Neural cell (in vitro differentiated cells): ENCODE data around the gene SLC15A4. TPM values are rescaled to one million over a fixed set of nuclear protein-coding genes. Genes with fewer than 3 reads are reported as not detected.

Experiments
- H2AFZ ChIP-seq: fragments of 200-600, 300-800 bp; sonication (generic), shearing (Covaris generic); 2 replicates; pipeline ENCODE4 v1.6.0; 2014; ENCODE audit warnings: low read depth, mild to moderate bottlenecking, antibody characterized with exemption, low read length, moderate library complexity
- H3F3A ChIP-seq: fragments of 200-600 bp; shearing (Covaris generic); 2 replicates; pipeline ENCODE4 v1.6.1; 2016; ENCODE audit warnings: mild to moderate bottlenecking, moderate library complexity, mixed read lengths, antibody characterized with exemption, low read length; ENCODE audit not compliant: insufficient read depth, poor library complexity, severe bottlenecking
- H3K27ac ChIP-seq: fragments of 200-600, 300-800 bp; sonication (generic), shearing (Covaris generic); 2 replicates; pipeline ENCODE4 v1.5.1; 2014; ENCODE audit warnings: mild to moderate bottlenecking, low read length, moderate library complexity
- H3K27me3 ChIP-seq: fragments of 300-800, 200-600 bp; sonication (generic), shearing (Covaris generic); 2 replicates; pipeline ENCODE4 v1.6.0; 2014; ENCODE audit warnings: mild to moderate bottlenecking, low read depth, low read length, moderate library complexity; ENCODE audit not compliant: insufficient read depth
- H3K36me3 ChIP-seq: fragments of 300-800, 200-600 bp; sonication (generic), shearing (Covaris generic); 2 replicates; pipeline ENCODE4 v1.5.1; 2014; ENCODE audit warnings: mild to moderate bottlenecking, antibody characterized with exemption, low read length, moderate library complexity; ENCODE audit not compliant: insufficient read depth
- H3K4me2 ChIP-seq: fragments of 300-800, 200-600 bp; sonication (generic), shearing (Covaris generic); 2 replicates; pipeline ENCODE4 v1.6.0; 2014; ENCODE audit warnings: mild to moderate bottlenecking, low read length
- H3K4me3 ChIP-seq: fragments of 300-800, 200-600 bp; sonication (generic), shearing (Covaris generic); 2 replicates; pipeline ENCODE4 v1.5.1; 2014; ENCODE audit warnings: mild to moderate bottlenecking, low read length, moderate library complexity
- H3K79me2 ChIP-seq: fragments of 200-600 bp; shearing (Covaris generic); replicated peaks from 2 replicates; pipeline ENCODE4 v1.6.0; 2014; ENCODE audit warnings: mild to moderate bottlenecking, low read length, moderate library complexity; ENCODE audit not compliant: insufficient read depth
- H3K9ac ChIP-seq: fragments of 300-800, 200-600 bp; sonication (generic), shearing (Covaris generic); 2 replicates; pipeline ENCODE4 v1.6.1; 2016; ENCODE audit warnings: mild to moderate bottlenecking, low read length, mixed read lengths
- H3K9me2 ChIP-seq: fragments of 200-600 bp; shearing (Covaris generic); 2 replicates; pipeline ENCODE4 v1.6.1; 2016; ENCODE audit warnings: mild to moderate bottlenecking, low read length, mixed read lengths; ENCODE audit not compliant: insufficient read depth
- H3K9me3 ChIP-seq: fragments of 200-600, 300-800 bp; sonication (generic), shearing (Covaris generic); 2 replicates; pipeline ENCODE4 v1.6.1; 2016; ENCODE audit warnings: mild to moderate bottlenecking, mixed run types, low read length, moderate library complexity, mixed read lengths
- H4K20me1 ChIP-seq: fragments of 200-600 bp; shearing (Covaris generic); 2 replicates; pipeline ENCODE4 v1.6.1; 2016; ENCODE audit warnings: mild to moderate bottlenecking, mixed run types; ENCODE audit not compliant: insufficient read depth
- EP300 ChIP-seq: fragments of 450-650 bp; conservative IDR thresholded peaks from 2 replicates; pipeline ENCODE4 v1.6.1; 2014; ENCODE audit warnings: antibody characterized with exemption, mild to moderate bottlenecking, moderate library complexity; ENCODE audit not compliant: poor library complexity, severe bottlenecking
- EZH2 ChIP-seq: fragments of 200-600, 300-800 bp; shearing (Covaris generic), sonication (generic); IDR thresholded peaks from 2 replicates; pipeline ENCODE4 v1.6.1; 2014; ENCODE audit warnings: antibody characterized with exemption, low read length, borderline replicate concordance, mild to moderate bottlenecking; ENCODE audit not compliant: insufficient read depth, poor library complexity, severe bottlenecking
- MXI1 ChIP-seq: fragments of 450-650 bp; conservative IDR thresholded peaks from 2 replicates; pipeline ENCODE4 v1.6.1; 2014; ENCODE audit warnings: antibody characterized with exemption, mild to moderate bottlenecking; ENCODE audit not compliant: poor library complexity, severe bottlenecking
- POLR2AphosphoS5 ChIP-seq: IDR thresholded peaks from 2 replicates; pipeline ENCODE4 v1.6.1; 2012
- RAD21 ChIP-seq: fragments of 450-650 bp; conservative IDR thresholded peaks from 2 replicates; pipeline ENCODE4 v1.6.1; 2014; ENCODE audit warnings: antibody characterized with exemption, mild to moderate bottlenecking, moderate library complexity
- SMC3 ChIP-seq: fragments of 450-650 bp; conservative IDR thresholded peaks from 2 replicates; pipeline ENCODE4 v1.6.1; 2014; ENCODE audit warnings: antibody characterized with exemption, mild to moderate bottlenecking, moderate library complexity; ENCODE audit not compliant: poor library complexity
- TAF1 ChIP-seq: IDR thresholded peaks from 2 replicates; pipeline ENCODE4 v1.6.1; 2012; ENCODE audit warnings: low read depth
- polyA plus RNA-seq: library from polyadenylated mRNA; depleted of rRNA; stranded (reverse); fragments of >200 nt; gene quantifications from 2 replicates; pipeline ENCODE4 v1.2.3, GENCODE V29; 2014
- TF ChIP-seq, protein P1 (sequence below): fragments of 450-650 bp; IDR thresholded peaks from 2 replicates; pipeline ENCODE4 v1.5.1; 2014; ENCODE audit warnings: antibody characterized with exemption, mild to moderate bottlenecking, moderate library complexity; ENCODE audit not compliant: poor library complexity, severe bottlenecking
- TF ChIP-seq, protein P2 (sequence below): IDR thresholded peaks from 2 replicates; pipeline ENCODE4 v1.6.1; 2012; ENCODE audit warnings: borderline replicate concordance

The SLC15A4 gene
- polyA plus RNA-seq, 1 donor from 2014 or later = 34.7 TPM

DNA sequence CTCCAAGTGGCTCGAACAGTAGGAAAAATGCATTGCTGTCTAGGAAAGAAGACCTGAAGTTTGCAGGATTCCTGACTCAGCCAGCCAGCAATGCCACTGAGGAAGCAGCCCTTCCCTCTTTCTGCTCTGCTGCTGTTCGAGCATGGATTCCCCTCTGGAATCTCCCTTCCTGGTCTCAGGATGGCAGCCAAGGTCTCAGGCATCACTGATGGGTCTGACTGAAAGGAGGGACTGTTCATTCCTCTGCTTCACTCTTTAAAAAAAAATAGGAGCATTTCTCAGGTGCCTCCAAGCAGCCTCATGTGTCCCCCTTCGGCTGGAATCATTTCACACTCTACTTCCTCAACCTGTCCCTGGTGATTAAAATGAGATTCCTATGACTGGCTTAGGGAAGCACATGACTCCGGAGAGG is 62.4 kb downstream of the SLC15A4 start:
- no peaks in the 10 kb centered on the region for H4K20me1 ChIP-seq
- no peaks in the 10 kb centered on the region for H3K9me2 ChIP-seq
- H3K4me2 ChIP-seq = no peak overlapping the region
- no peak overlapping the region for H3K9ac ChIP-seq
- no peaks in the 10 kb centered on the region for H3K27me3 ChIP-seq
- no peaks in the 10 kb centered on the region for H3K9me3 ChIP-seq
- no peak overlapping the region for H2AFZ ChIP-seq
- no peak overlapping the region for H3K4me3 ChIP-seq
- TF ChIP-seq RAD21 (no peak), MXI1 (no peak), SMC3 (no peak), EZH2 (no peak), TAF1 (no peak)
- TF ChIP-seq, protein P1, sequence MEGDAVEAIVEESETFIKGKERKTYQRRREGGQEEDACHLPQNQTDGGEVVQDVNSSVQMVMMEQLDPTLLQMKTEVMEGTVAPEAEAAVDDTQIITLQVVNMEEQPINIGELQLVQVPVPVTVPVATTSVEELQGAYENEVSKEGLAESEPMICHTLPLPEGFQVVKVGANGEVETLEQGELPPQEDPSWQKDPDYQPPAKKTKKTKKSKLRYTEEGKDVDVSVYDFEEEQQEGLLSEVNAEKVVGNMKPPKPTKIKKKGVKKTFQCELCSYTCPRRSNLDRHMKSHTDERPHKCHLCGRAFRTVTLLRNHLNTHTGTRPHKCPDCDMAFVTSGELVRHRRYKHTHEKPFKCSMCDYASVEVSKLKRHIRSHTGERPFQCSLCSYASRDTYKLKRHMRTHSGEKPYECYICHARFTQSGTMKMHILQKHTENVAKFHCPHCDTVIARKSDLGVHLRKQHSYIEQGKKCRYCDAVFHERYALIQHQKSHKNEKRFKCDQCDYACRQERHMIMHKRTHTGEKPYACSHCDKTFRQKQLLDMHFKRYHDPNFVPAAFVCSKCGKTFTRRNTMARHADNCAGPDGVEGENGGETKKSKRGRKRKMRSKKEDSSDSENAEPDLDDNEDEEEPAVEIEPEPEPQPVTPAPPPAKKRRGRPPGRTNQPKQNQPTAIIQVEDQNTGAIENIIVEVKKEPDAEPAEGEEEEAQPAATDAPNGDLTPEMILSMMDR = no peak
- TF ChIP-seq, protein P2, sequence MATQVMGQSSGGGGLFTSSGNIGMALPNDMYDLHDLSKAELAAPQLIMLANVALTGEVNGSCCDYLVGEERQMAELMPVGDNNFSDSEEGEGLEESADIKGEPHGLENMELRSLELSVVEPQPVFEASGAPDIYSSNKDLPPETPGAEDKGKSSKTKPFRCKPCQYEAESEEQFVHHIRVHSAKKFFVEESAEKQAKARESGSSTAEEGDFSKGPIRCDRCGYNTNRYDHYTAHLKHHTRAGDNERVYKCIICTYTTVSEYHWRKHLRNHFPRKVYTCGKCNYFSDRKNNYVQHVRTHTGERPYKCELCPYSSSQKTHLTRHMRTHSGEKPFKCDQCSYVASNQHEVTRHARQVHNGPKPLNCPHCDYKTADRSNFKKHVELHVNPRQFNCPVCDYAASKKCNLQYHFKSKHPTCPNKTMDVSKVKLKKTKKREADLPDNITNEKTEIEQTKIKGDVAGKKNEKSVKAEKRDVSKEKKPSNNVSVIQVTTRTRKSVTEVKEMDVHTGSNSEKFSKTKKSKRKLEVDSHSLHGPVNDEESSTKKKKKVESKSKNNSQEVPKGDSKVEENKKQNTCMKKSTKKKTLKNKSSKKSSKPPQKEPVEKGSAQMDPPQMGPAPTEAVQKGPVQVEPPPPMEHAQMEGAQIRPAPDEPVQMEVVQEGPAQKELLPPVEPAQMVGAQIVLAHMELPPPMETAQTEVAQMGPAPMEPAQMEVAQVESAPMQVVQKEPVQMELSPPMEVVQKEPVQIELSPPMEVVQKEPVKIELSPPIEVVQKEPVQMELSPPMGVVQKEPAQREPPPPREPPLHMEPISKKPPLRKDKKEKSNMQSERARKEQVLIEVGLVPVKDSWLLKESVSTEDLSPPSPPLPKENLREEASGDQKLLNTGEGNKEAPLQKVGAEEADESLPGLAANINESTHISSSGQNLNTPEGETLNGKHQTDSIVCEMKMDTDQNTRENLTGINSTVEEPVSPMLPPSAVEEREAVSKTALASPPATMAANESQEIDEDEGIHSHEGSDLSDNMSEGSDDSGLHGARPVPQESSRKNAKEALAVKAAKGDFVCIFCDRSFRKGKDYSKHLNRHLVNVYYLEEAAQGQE = no peak
- no peak overlapping the region for H3K27ac ChIP-seq
- no peaks in the 10 kb centered on the region for H3K79me2 ChIP-seq
- no peaks in the 10 kb centered on the region for H3K36me3 ChIP-seq
- no peaks in the 10 kb centered on the region for H3F3A ChIP-seq

DNA sequence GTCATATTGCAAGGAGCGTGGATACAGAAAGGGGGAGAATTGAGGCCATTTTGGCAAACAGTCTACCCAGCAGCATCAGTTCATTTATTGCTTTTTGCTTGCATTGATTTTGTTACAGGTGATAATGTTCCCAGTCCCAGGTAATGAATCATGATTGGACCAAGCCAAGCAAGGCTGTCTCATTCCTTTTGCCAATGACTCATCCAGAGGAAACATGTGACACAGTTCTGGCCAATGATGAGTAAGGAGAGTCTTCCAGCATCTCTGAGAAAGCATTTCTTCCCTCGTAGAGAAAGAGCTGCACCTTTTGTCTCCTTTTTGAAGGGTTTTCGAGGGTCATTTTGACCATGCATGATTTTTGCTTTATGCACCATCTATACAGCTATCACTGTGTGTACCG is 68.2 kb downstream of the SLC15A4 start:
- no peak overlapping the region for H3K4me3 ChIP-seq
- no peak overlapping the region for H3K4me2 ChIP-seq
- no peaks in the 10 kb centered on the region for H3K9me3 ChIP-seq
- no peaks in the 10 kb centered on the region for H3K27me3 ChIP-seq
- no peak overlapping the region for H3K9ac ChIP-seq
- H4K20me1 ChIP-seq = no peaks in the 10 kb centered on the region
- no peak overlapping the region for H3K27ac ChIP-seq
- no peaks in the 10 kb centered on the region for H3K9me2 ChIP-seq
- no peaks in the 10 kb centered on the region for H3F3A ChIP-seq
- no peaks in the 10 kb centered on the region for H3K79me2 ChIP-seq
- TF ChIP-seq MXI1 (no peak), EZH2 (no peak)
- H2AFZ ChIP-seq = no peak overlapping the region
- no peaks in the 10 kb centered on the region for H3K36me3 ChIP-seq

DNA sequence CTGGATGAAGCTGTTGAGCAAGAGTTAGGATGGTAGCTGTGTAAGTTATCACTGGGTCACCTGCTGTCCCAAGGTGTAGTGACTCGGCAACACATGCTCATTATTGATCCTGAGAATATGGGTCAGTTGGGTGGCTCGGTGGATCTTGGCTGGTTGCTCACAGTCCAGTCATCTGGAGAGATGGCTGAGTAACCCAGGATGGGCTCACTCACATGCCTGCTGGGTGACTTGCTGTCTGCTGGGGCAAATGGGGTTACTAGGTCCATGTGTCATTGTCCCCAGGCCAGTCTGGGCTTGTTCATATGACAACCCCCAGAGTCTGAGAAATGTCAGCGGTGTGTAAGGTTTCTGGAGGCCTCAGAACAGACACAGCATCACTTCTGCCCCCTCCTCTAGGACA is 69.5 kb downstream of the SLC15A4 start:
- Histone ChIP-seq H3K27me3 (no peaks in the 10 kb centered on the region), H3K79me2 (no peaks in the 10 kb centered on the region), H3K4me3 (no peak overlapping the region), H2AFZ (no peak overlapping the region), H4K20me1 (no peaks in the 10 kb centered on the region), H3F3A (no peaks in the 10 kb centered on the region), H3K9ac (no peak overlapping the region), H3K27ac (no peak overlapping the region), H3K36me3 (no peaks in the 10 kb centered on the region), H3K9me2 (no peaks in the 10 kb centered on the region), H3K9me3 (no peaks in the 10 kb centered on the region), H3K4me2 (no peak overlapping the region)
- TF ChIP-seq EP300 (no peak), TAF1 (no peak), MXI1 (no peak), POLR2AphosphoS5 (no peak), EZH2 (no peak), SMC3 (no peak), RAD21 (no peak)
- TF ChIP-seq, protein P1 = no peak
- TF ChIP-seq, protein P2 = no peak
